H1 (cell line): ENCODE data around the gene CASQ2. TPM values are rescaled to one million over a fixed set of nuclear protein-coding genes. Genes with fewer than 3 reads are reported as not detected.

Source experiments
- CTCF ChIA-PET: fragments of 300-600 bp; sonication (Branson Sonifier 250); formaldehyde crosslinking; loops from one replicate; lab custom pipeline; 2021; ENCODE audit not compliant: partially characterized antibody; lab: Charles Lee
- POLR2A ChIA-PET: fragments of 300-600 bp; sonication (Branson Sonifier 250); formaldehyde crosslinking; loops from one replicate; lab custom pipeline; 2021; ENCODE audit warnings: inconsistent platforms; ENCODE audit not compliant: partially characterized antibody; lab: Charles Lee
- DNase-seq, 2 experiments: peaks; one replicate each; pipeline versions ENCODE4 v3.0.0 to v3.0.0-alpha.2; 2010 to 2022; ENCODE audit warnings: low spot score in 2 of 2, low read depth in 1 of 2, mixed read lengths in 1 of 2
- FAIRE-seq: peaks from 2 replicates; lab custom pipeline; 2011; peaks lifted over from hg19 to GRCh38; lab: Jason Lieb, UNC
- H2AFZ ChIP-seq: 2 replicates; pipeline ENCODE4 v1.8.1; 2012; ENCODE audit warnings: low read length, inconsistent platforms
- H2AK5ac ChIP-seq: 2 replicates; pipeline ENCODE4 v1.6.1; 2013; ENCODE audit warnings: low read depth, low read length
- H2BK120ac ChIP-seq: replicated peaks from 2 replicates; pipeline ENCODE3; 2013; ENCODE audit warnings: low read depth, low read length, inconsistent platforms
- H2BK12ac ChIP-seq: 2 replicates; pipeline ENCODE4 v1.6.1; 2013; ENCODE audit warnings: low read depth, low read length
- H2BK15ac ChIP-seq: 2 replicates; pipeline ENCODE4 v1.6.1; 2013; ENCODE audit warnings: low read length
- H2BK20ac ChIP-seq: 2 replicates; pipeline ENCODE4 v1.6.1; 2013; ENCODE audit warnings: low read length
- H2BK5ac ChIP-seq: 2 replicates; pipeline ENCODE4 v1.6.1; 2013; ENCODE audit warnings: low read depth, low read length
- H3K14ac ChIP-seq: 2 replicates; pipeline ENCODE4 v1.6.1; 2013; ENCODE audit warnings: inconsistent platforms; ENCODE audit not compliant: insufficient read length
- H3K18ac ChIP-seq: 2 replicates; pipeline ENCODE4 v1.6.1; 2013; ENCODE audit warnings: low read length; ENCODE audit errors: extremely low read depth
- H3K23ac ChIP-seq: 2 replicates; pipeline ENCODE4 v1.6.1; 2013; ENCODE audit warnings: inconsistent platforms; ENCODE audit not compliant: insufficient read length
- H3K23me2 ChIP-seq: 2 replicates; pipeline ENCODE4 v1.6.1; 2013; ENCODE audit warnings: low read depth, low read length
- H3K27ac ChIP-seq: 2 replicates; pipeline ENCODE4 v1.6.1; 2011; ENCODE audit warnings: low read depth, low read length, inconsistent platforms
- H3K27me3 ChIP-seq, 4 experiments: replicated peaks in 1 of 4; 1 replicate in 1 of 4; 2 replicates in 3 of 4; pipeline versions ENCODE4 v1.6.1 to v1.8.1; 2011 to 2013; ENCODE audit warnings: low read length in 3 of 4, mild to moderate bottlenecking in 3 of 4, inconsistent platforms in 2 of 4, mixed read lengths in 2 of 4, moderate library complexity in 1 of 4; ENCODE audit not compliant: control insufficient read depth in 3 of 4, insufficient read depth in 3 of 4; ENCODE audit errors: extremely low read depth in 1 of 4
- H3K36me3 ChIP-seq, 4 experiments: 2 replicates each; pipeline versions ENCODE4 v1.6.1 to v1.8.1; 2011 to 2013; ENCODE audit warnings: mild to moderate bottlenecking in 4 of 4, low read length in 3 of 4, moderate library complexity in 2 of 4, control low read depth in 1 of 4, inconsistent platforms in 1 of 4; ENCODE audit not compliant: insufficient read depth in 4 of 4, control insufficient read depth in 2 of 4
- H3K4ac ChIP-seq: replicated peaks from 2 replicates; pipeline ENCODE3; 2013; ENCODE audit warnings: low read length, low read depth, mixed read lengths, inconsistent platforms; ENCODE audit not compliant: insufficient read length
- H3K4me1 ChIP-seq, 4 experiments: replicated peaks in 1 of 4; 1 replicate in 1 of 4; 2 replicates in 3 of 4; pipeline versions ENCODE4 v1.6.1 to v1.8.1; 2011 to 2013; ENCODE audit warnings: low read length in 3 of 4, inconsistent platforms in 2 of 4, mixed read lengths in 1 of 4; ENCODE audit not compliant: insufficient read depth in 4 of 4, control insufficient read depth in 3 of 4
- H3K4me2 ChIP-seq, 2 experiments: 2 replicates each; pipeline versions ENCODE4 v1.6.1 to v1.8.1; 2011 to 2013; ENCODE audit warnings: low read depth in 2 of 2, low read length in 2 of 2, control low read depth in 1 of 2, inconsistent platforms in 1 of 2, mild to moderate bottlenecking in 1 of 2; ENCODE audit not compliant: insufficient read depth in 1 of 2
- H3K4me3 ChIP-seq, 4 experiments: fragments of 200-600, 300-600 bp in 1 of 4; sonication (generic), shearing (Covaris generic), sonication (Bioruptor Twin) in 1 of 4; 2 replicates each; pipeline versions ENCODE4 v1.5.1 to v1.8.1; 2011 to 2016; ENCODE audit warnings: low read length in 4 of 4, low read depth in 3 of 4, control low read depth in 2 of 4, inconsistent platforms in 2 of 4, mild to moderate bottlenecking in 2 of 4, mixed read lengths in 1 of 4, moderate library complexity in 1 of 4; ENCODE audit not compliant: insufficient read depth in 2 of 4; ENCODE audit errors: extremely low read depth in 1 of 4
- H3K56ac ChIP-seq: replicated peaks from 2 replicates; pipeline ENCODE3; 2013; ENCODE audit warnings: low read depth, mild to moderate bottlenecking, mixed read lengths, low read length, inconsistent platforms; ENCODE audit not compliant: insufficient read length
- H3K79me1 ChIP-seq: 2 replicates; pipeline ENCODE4 v1.6.1; 2013; ENCODE audit warnings: low read depth, low read length, control low read depth
- H3K79me2 ChIP-seq, 2 experiments: 2 replicates each; pipeline versions ENCODE4 v1.6.1 to v1.8.1; 2012 to 2013; ENCODE audit warnings: low read length in 2 of 2, mild to moderate bottlenecking in 2 of 2, inconsistent platforms in 1 of 2; ENCODE audit not compliant: insufficient read depth in 2 of 2, control insufficient read depth in 1 of 2
- H3K9ac ChIP-seq, 4 experiments: replicated peaks in 1 of 4; 1 replicate in 1 of 4; 2 replicates in 3 of 4; pipeline versions ENCODE4 v1.6.1 to v1.8.1; 2011 to 2013; ENCODE audit warnings: low read depth in 3 of 4, low read length in 3 of 4, control low read depth in 2 of 4, mild to moderate bottlenecking in 2 of 4, moderate library complexity in 2 of 4, inconsistent platforms in 1 of 4; ENCODE audit errors: extremely low read depth in 1 of 4
- H3K9me3 ChIP-seq, 2 experiments: 2 replicates each; pipeline versions ENCODE4 v1.6.1 to v1.8.1; 2012 to 2013; ENCODE audit warnings: mild to moderate bottlenecking in 2 of 2, moderate library complexity in 2 of 2, control low read depth in 1 of 2, inconsistent platforms in 1 of 2, low read depth in 1 of 2, low read length in 1 of 2, mixed read lengths in 1 of 2; ENCODE audit not compliant: insufficient read depth in 2 of 2
- H4K20me1 ChIP-seq, 2 experiments: replicated peaks in 1 of 2; 2 replicates each; pipeline versions ENCODE3 to v1.8.1; 2011 to 2013; ENCODE audit warnings: inconsistent platforms in 2 of 2, low read length in 2 of 2, mild to moderate bottlenecking in 1 of 2; ENCODE audit not compliant: insufficient read depth in 2 of 2, control insufficient read depth in 1 of 2
- H4K5ac ChIP-seq: 2 replicates; pipeline ENCODE4 v1.6.1; 2013; ENCODE audit warnings: low read length, low read depth, mixed read lengths, inconsistent platforms; ENCODE audit not compliant: insufficient read length
- H4K8ac ChIP-seq: 2 replicates; pipeline ENCODE4 v1.8.0; 2013; ENCODE audit warnings: mild to moderate bottlenecking, moderate library complexity, low read length, inconsistent platforms; ENCODE audit not compliant: insufficient read depth; ENCODE audit errors: extremely low read depth
- H4K91ac ChIP-seq: replicated peaks from 2 replicates; pipeline ENCODE3; 2013; ENCODE audit warnings: low read length, mixed read lengths, inconsistent platforms; ENCODE audit not compliant: insufficient read length
- CREB1 ChIP-seq: IDR thresholded peaks from 2 replicates; pipeline ENCODE4 v1.6.1; 2012; ENCODE audit warnings: inconsistent platforms
- HDAC2 ChIP-seq, 2 experiments: fragments of 300-600 bp in 1 of 2; sonication (generic) in 1 of 2; IDR thresholded peaks; 2 replicates each; pipeline ENCODE4 v1.6.1; 2011 to 2012; ENCODE audit warnings: low read depth in 2 of 2, low read length in 2 of 2, mild to moderate bottlenecking in 2 of 2, moderate library complexity in 2 of 2, borderline replicate concordance in 1 of 2, inconsistent platforms in 1 of 2
- JUND ChIP-seq: IDR thresholded peaks from 2 replicates; pipeline ENCODE4 v1.6.1; 2011; ENCODE audit warnings: mild to moderate bottlenecking, improper control_type of control experiment, low read length
- NANOG ChIP-seq: IDR thresholded peaks from 2 replicates; pipeline ENCODE4 v1.6.1; 2011; ENCODE audit warnings: low read length, low read depth, mild to moderate bottlenecking, inconsistent platforms; ENCODE audit not compliant: insufficient read depth, poor library complexity, severe bottlenecking
- NRF1 ChIP-seq: IDR thresholded peaks from 2 replicates; pipeline ENCODE4 v1.6.1; 2011; ENCODE audit warnings: mild to moderate bottlenecking, low read depth, low read length, improper control_type of control experiment
- POU5F1 ChIP-seq: IDR thresholded peaks from 2 replicates; pipeline ENCODE4 v1.6.1; 2011; ENCODE audit warnings: low read depth, mild to moderate bottlenecking, low read length, moderate library complexity
- RAD21 ChIP-seq, 2 experiments: IDR thresholded peaks in 1 of 2; conservative IDR thresholded peaks in 1 of 2; 2 replicates each; pipeline ENCODE4 v1.6.1; 2011; ENCODE audit warnings: low read depth in 2 of 2, low read length in 2 of 2, improper control_type of control experiment in 1 of 2, inconsistent platforms in 1 of 2, mild to moderate bottlenecking in 1 of 2, moderate library complexity in 1 of 2
- RBBP5 ChIP-seq: IDR thresholded peaks from 2 replicates; pipeline ENCODE4 v1.7.1; 2012; ENCODE audit warnings: low read depth, mild to moderate bottlenecking, inconsistent platforms, low read length, moderate library complexity, borderline replicate concordance
- RXRA ChIP-seq: IDR thresholded peaks from 2 replicates; pipeline ENCODE4 v1.6.1; 2011; ENCODE audit warnings: low read depth, mild to moderate bottlenecking, low read length, moderate library complexity; ENCODE audit not compliant: insufficient read depth
- SAP30 ChIP-seq: fragments of 300-600 bp; sonication (generic); IDR thresholded peaks from 2 replicates; pipeline ENCODE4 v1.7.1; 2012; ENCODE audit warnings: low read length, moderate library complexity, mild to moderate bottlenecking, inconsistent platforms; ENCODE audit not compliant: insufficient read depth, insufficient replicate concordance
- SIX5 ChIP-seq: IDR thresholded peaks from 2 replicates; pipeline ENCODE4 v1.6.1; 2011; ENCODE audit warnings: mild to moderate bottlenecking, low read depth, low read length
- SP2 ChIP-seq: IDR thresholded peaks from 2 replicates; pipeline ENCODE4 v1.6.1; 2012; ENCODE audit warnings: mild to moderate bottlenecking, low read length, inconsistent platforms
- SP4 ChIP-seq: IDR thresholded peaks from 2 replicates; pipeline ENCODE4 v1.6.1; 2012; ENCODE audit warnings: low read length, inconsistent platforms
- SUZ12 ChIP-seq: fragments of 200-600 bp; sonication (generic); IDR thresholded peaks from 2 replicates; pipeline ENCODE4 v1.6.1; 2012; ENCODE audit warnings: mild to moderate bottlenecking, inconsistent platforms, low read length, moderate library complexity, mixed read lengths
- WGBS, 2 experiments: shearing (Covaris generic) in 1 of 2; methylation state at CpG; one replicate each; pipeline versions ENCODE4 v1.1.6 to v1.1.7; 2013 to 2015; ENCODE audit warnings: low lambda C conversion rate in 2 of 2, mixed read lengths in 2 of 2, inconsistent platforms in 1 of 2, low coverage in 1 of 2, missing lambda C conversion rate in 1 of 2; ENCODE audit not compliant: insufficient replicate concordance in 2 of 2, insufficient coverage in 1 of 2, insufficient read length in 1 of 2; ENCODE audit errors: extremely low coverage in 1 of 2, missing lambda C conversion rate in 1 of 2; 5-methylcytosine and 5-hydroxymethylcytosine counted together
- polyA plus RNA-seq, 7 experiments: library from polyadenylated mRNA; depleted of rRNA in 3 of 7; stranded (reverse) in 5 of 7; unstranded in 2 of 7; fragments of >200 nt in 5 of 7; fragments of 200-250 nt in 2 of 7; gene quantifications; 1 replicate in 5 of 7; 2 replicates in 1 of 7; 4 replicates in 1 of 7; pipeline versions ENCODE4 v1.2.1 to v1.2.3, GENCODE V29; 2011 to 2013; ENCODE audit warnings: missing spikeins in 2 of 7, mixed read lengths in 2 of 7
- total RNA-seq: library from RNA; stranded (reverse); fragmentation: NEBNext Ultra II Directional; extraction: Animal tissue kit (Norgen Biotek cat#: 25700); gene quantifications from 2 replicates; pipeline ENCODE4 v1.2.1, GENCODE V29; 2021

The CASQ2 gene
- total and polyA plus RNA-seq, 2 of the 8 experiments (the other 6 are each of a cell fraction or from before 2014, with no cell fraction given) = not detected

DNA sequence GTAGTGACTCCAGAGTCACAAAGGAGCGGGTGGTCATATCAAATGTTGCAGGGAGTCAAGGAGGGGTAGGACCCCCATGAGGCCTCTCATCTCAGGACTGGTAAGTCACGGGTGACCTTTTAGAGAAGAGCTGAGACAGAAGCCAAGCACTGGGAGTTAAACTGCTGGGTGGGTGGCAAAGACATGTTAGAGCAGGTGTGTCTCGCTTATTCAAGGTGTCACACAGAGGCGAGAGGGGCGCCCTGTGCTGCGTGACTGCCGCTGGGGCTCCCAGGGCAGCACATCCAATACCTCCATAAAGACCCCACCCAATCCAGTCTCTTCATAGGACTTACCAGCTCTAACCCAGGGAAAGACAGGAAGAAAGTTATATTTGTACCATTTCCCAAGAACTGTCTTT is 15.2 kb downstream of the CASQ2 start:
- DNase-seq = no peak
- TF ChIP-seq POU5F1 (no peak), SP4 (no peak), SAP30 (no peak), RAD21 (IDR thresholded peaks at IDR 0.05 in 1 of 2, conservative IDR thresholded peaks at IDR 0.05 in 1 of 2; ENCODE audit: low read depth in 2 of 2, low read length in 2 of 2) (no peak), HDAC2 (IDR thresholded peaks at IDR 0.05; ENCODE audit: borderline replicate concordance in 1 of 2, low read depth in 2 of 2, low read length in 2 of 2) (no peak), SIX5 (no peak), SUZ12 (no peak), RBBP5 (no peak), NRF1 (no peak), SP2 (no peak), NANOG (no peak), CREB1 (no peak), RXRA (no peak), JUND (no peak)
- TF ChIP-seq, all 59 proteins: peak for 0
- Histone ChIP-seq H2AK5ac (no peak overlapping the region), H4K20me1 (no peaks in the 10 kb centered on the region), H3K9me3 (no peaks in the 10 kb centered on the region), H3K56ac (no peak overlapping the region), H3K79me1 (no peaks in the 10 kb centered on the region), H4K91ac (no peak overlapping the region), H3K27me3 (no peaks in the 10 kb centered on the region), H2BK12ac (no peak overlapping the region), H2BK5ac (no peak overlapping the region), H4K5ac (no peak overlapping the region), H2BK15ac (no peak overlapping the region), H3K4me2 (no peak overlapping the region), H3K27ac (no peak overlapping the region), H3K4me3 (no peak overlapping the region), H3K23me2 (no peaks in the 10 kb centered on the region), H4K8ac (no peak overlapping the region), H3K79me2 (no peaks in the 10 kb centered on the region), H2AFZ (no peak overlapping the region), H3K36me3 (no peaks in the 10 kb centered on the region), H3K18ac (no peak overlapping the region), H3K14ac (no peak overlapping the region), H3K23ac (no peak overlapping the region), H3K9ac (no peak overlapping the region), H2BK20ac (no peak overlapping the region), H3K4me1 (no peaks in the 10 kb centered on the region), H2BK120ac (no peak overlapping the region), H3K4ac (no peak overlapping the region)
- ChIA-PET POLR2A (interaction anchor here (0.7 kb wide), 1 partner anchor 83 kb away, joined by 3 read pairs; no protein-coding TSS in a partner anchor), CTCF (interaction anchor here (0.6 to 2.3 kb wide), 5 partner anchors 18 to 47 kb away, joined by 3 to 10 read pairs (median 3); no protein-coding TSS in a partner anchor)
- WGBS, 2 experiments = 93% methylated on average over 7 of the region's 7 CpGs; no CpG with 5 or more reads in 1 of the 2 experiments
- no peak for FAIRE-seq
